SK-N-SH (cell line): Measurements from ENCODE around the gene PTPRK. TPM values are rescaled to one million over a fixed set of nuclear protein-coding genes. Genes with fewer than 3 reads are reported as not detected.

ENCODE experiments used
- CTCF ChIA-PET: fragments of 300-600, 350-600 bp; formaldehyde crosslinking; extraction: SDS; loops from one replicate; lab custom pipeline; 2021; lab: Yijun Ruan, JAX
- POLR2A ChIA-PET: fragments of 350-600 bp; sonication (Branson Sonifier 250); formaldehyde crosslinking; extraction: SDS; loops from one replicate; lab custom pipeline; 2020; ENCODE audit warnings: antibody characterized with exemption, inconsistent platforms; lab: Yijun Ruan, JAX
- DNase-seq: peaks from one replicate; pipeline ENCODE4 v3.0.0; 2012
- H2AFZ ChIP-seq: fragments of 200-600 bp; sonication (generic); 2 replicates; pipeline ENCODE4 v1.8.1; 2016; ENCODE audit warnings: antibody characterized with exemption, mild to moderate bottlenecking, low read depth
- H3F3A ChIP-seq: fragments of 200-600 bp; sonication (generic); replicated peaks from 2 replicates; pipeline ENCODE3; 2016; ENCODE audit warnings: antibody characterized with exemption, mild to moderate bottlenecking; ENCODE audit not compliant: insufficient read depth
- H3K27ac ChIP-seq, 2 experiments: fragments of 200-500 bp in 1 of 2; fragments of 200-600 bp in 1 of 2; sonication (Bioruptor generic) in 1 of 2; sonication (generic), shearing (Covaris generic) in 1 of 2; 2 replicates each; pipeline versions ENCODE4 v1.5.1 to v1.6.1; 2014 to 2016; ENCODE audit warnings: low read depth in 2 of 2, inconsistent platforms in 1 of 2, low read length in 1 of 2, mild to moderate bottlenecking in 1 of 2, mixed read lengths in 1 of 2
- H3K27me3 ChIP-seq: fragments of 200-600 bp; sonication (generic), shearing (Covaris generic); 2 replicates; pipeline ENCODE4 v1.6.1; 2016; ENCODE audit warnings: mixed run types; ENCODE audit not compliant: insufficient read depth
- H3K36me3 ChIP-seq, 2 experiments: fragments of 200-500 bp in 1 of 2; fragments of 200-600 bp in 1 of 2; sonication (Bioruptor generic) in 1 of 2; sonication (generic) in 1 of 2; replicated peaks in 1 of 2; 2 replicates each; pipeline versions ENCODE3 to v1.5.1; 2014 to 2016; ENCODE audit warnings: low read length in 1 of 2, mild to moderate bottlenecking in 1 of 2; ENCODE audit not compliant: insufficient read depth in 2 of 2, control insufficient read depth in 1 of 2
- H3K4me1 ChIP-seq, 2 experiments: fragments of 200-500 bp in 1 of 2; fragments of 200-600 bp in 1 of 2; sonication (Bioruptor generic) in 1 of 2; sonication (generic), shearing (Covaris generic) in 1 of 2; 2 replicates each; pipeline versions ENCODE4 v1.5.1 to v1.6.1; 2014 to 2016; ENCODE audit warnings: low read depth in 1 of 2, low read length in 1 of 2, mixed run types in 1 of 2; ENCODE audit not compliant: insufficient read depth in 2 of 2, control insufficient read depth in 1 of 2
- H3K4me2 ChIP-seq: fragments of 200-600 bp; sonication (generic), shearing (Covaris generic); 2 replicates; pipeline ENCODE4 v1.6.1; 2017; ENCODE audit warnings: mixed run types
- H3K4me3 ChIP-seq, 2 experiments: fragments of 200-500 bp in 1 of 2; fragments of 200-600 bp in 1 of 2; sonication (Bioruptor generic) in 1 of 2; sonication (generic), shearing (Covaris generic) in 1 of 2; 2 replicates each; pipeline versions ENCODE4 v1.5.1 to v1.8.1; 2014 to 2016; ENCODE audit warnings: low read depth in 2 of 2, inconsistent platforms in 1 of 2, low read length in 1 of 2, mild to moderate bottlenecking in 1 of 2, mixed read lengths in 1 of 2, moderate library complexity in 1 of 2
- H3K79me2 ChIP-seq: fragments of 200-600 bp; sonication (generic); 2 replicates; pipeline ENCODE4 v1.8.1; 2017; ENCODE audit warnings: mild to moderate bottlenecking; ENCODE audit not compliant: insufficient read depth
- H3K9ac ChIP-seq: fragments of 200-600 bp; sonication (generic); 2 replicates; pipeline ENCODE4 v1.6.1; 2017; ENCODE audit warnings: mixed run types
- H3K9me2 ChIP-seq: fragments of 200-600 bp; sonication (generic); 2 replicates; pipeline ENCODE4 v1.6.1; 2017; ENCODE audit warnings: mixed run types
- H3K9me3 ChIP-seq: fragments of 200-600 bp; sonication (generic); 2 replicates; pipeline ENCODE4 v1.6.1; 2017; ENCODE audit warnings: mixed run types, mild to moderate bottlenecking, moderate library complexity
- H4K20me1 ChIP-seq: fragments of 200-600 bp; sonication (generic); 2 replicates; pipeline ENCODE4 v1.6.1; 2017; ENCODE audit warnings: mild to moderate bottlenecking, mixed run types; ENCODE audit not compliant: insufficient read depth
- CHD2 ChIP-seq: fragments of 150-350 bp; IDR thresholded peaks from 2 replicates; pipeline ENCODE4 v1.6.1; 2018; ENCODE audit warnings: low read length; ENCODE audit not compliant: partially characterized antibody
- ELF1 ChIP-seq: IDR thresholded peaks from 2 replicates; pipeline ENCODE4 v1.4.0; 2012
- FOSL2 ChIP-seq: IDR thresholded peaks from 2 replicates; pipeline ENCODE4 v1.4.0; 2012; ENCODE audit warnings: low read depth, mild to moderate bottlenecking, moderate library complexity, borderline replicate concordance
- FOXJ3 ChIP-seq: sonication (generic); formaldehyde crosslinking; IDR thresholded peaks from 2 replicates; pipeline ENCODE4 v1.5.1; 2020; ENCODE audit warnings: mild to moderate bottlenecking, missing genetic modification reagents
- FOXM1 ChIP-seq: IDR thresholded peaks from 2 replicates; pipeline ENCODE4 v1.4.0; 2012; ENCODE audit warnings: low read depth, mild to moderate bottlenecking
- IRF3 ChIP-seq: fragments of 150-350 bp; IDR thresholded peaks from 2 replicates; pipeline ENCODE4 v1.6.1; 2016; ENCODE audit warnings: mild to moderate bottlenecking, low read depth, low read length
- JUND ChIP-seq: IDR thresholded peaks from 2 replicates; pipeline ENCODE4 v1.4.0; 2012
- MXI1 ChIP-seq: IDR thresholded peaks from 2 replicates; pipeline ENCODE4 v1.6.1; 2012; ENCODE audit warnings: mild to moderate bottlenecking, low read depth, low read length, improper control_type of control experiment
- NFIC ChIP-seq: IDR thresholded peaks from 2 replicates; pipeline ENCODE4 v1.4.0; 2012; ENCODE audit warnings: borderline replicate concordance
- NRF1 ChIP-seq: IDR thresholded peaks from 2 replicates; pipeline ENCODE4 v1.6.1; 2012; ENCODE audit warnings: low read depth, mild to moderate bottlenecking, low read length
- RCOR1 ChIP-seq: fragments of 150-350 bp; IDR thresholded peaks from 2 replicates; pipeline ENCODE4 v1.6.1; 2017; ENCODE audit warnings: antibody characterized with exemption, low read length
- RFX5 ChIP-seq: IDR thresholded peaks from 2 replicates; pipeline ENCODE4 v1.6.1; 2012; ENCODE audit warnings: mild to moderate bottlenecking, improper control_type of control experiment, low read length
- SMC3 ChIP-seq: IDR thresholded peaks from 2 replicates; pipeline ENCODE4 v1.6.1; 2012; ENCODE audit warnings: low read depth, low read length, improper control_type of control experiment
- TAF1 ChIP-seq: IDR thresholded peaks from 2 replicates; pipeline ENCODE4 v1.6.1; 2012; ENCODE audit warnings: low read depth, mild to moderate bottlenecking, low read length, moderate library complexity, borderline replicate concordance
- YY1 ChIP-seq: IDR thresholded peaks from 2 replicates; pipeline ENCODE4 v1.4.0; 2012; ENCODE audit warnings: low read depth, mild to moderate bottlenecking
- ZBTB33 ChIP-seq: IDR thresholded peaks from 2 replicates; pipeline ENCODE4 v1.4.0; 2012; ENCODE audit warnings: low read depth, borderline replicate concordance
- WGBS: methylation state at CpG from one replicate; pipeline ENCODE4 v1.1.6; 2017; ENCODE audit warnings: low lambda C conversion rate; 5-methylcytosine and 5-hydroxymethylcytosine counted together
- polyA plus RNA-seq, 3 experiments: library from polyadenylated mRNA; depleted of rRNA; stranded (reverse); fragments of >200 nt; gene quantifications; 2 replicates each; pipeline ENCODE4 v1.2.3, GENCODE V29; 2012
- TF ChIP-seq, protein P1 (sequence below): IDR thresholded peaks from 2 replicates; pipeline ENCODE4 v1.4.0; 2012; ENCODE audit warnings: low read depth
- TF ChIP-seq, protein P2 (sequence below): fragments of 200-600 bp; sonication (generic); IDR thresholded peaks from 2 replicates; pipeline ENCODE4 v1.6.1; 2017; ENCODE audit warnings: antibody characterized with exemption, mild to moderate bottlenecking, moderate library complexity
- TF ChIP-seq, protein P3 (sequence below): fragments of 150-350 bp; IDR thresholded peaks from 2 replicates; pipeline ENCODE4 v1.6.1; 2017; ENCODE audit warnings: antibody characterized with exemption, low read length, low read depth, borderline replicate concordance
- TF ChIP-seq, protein P4 (sequence below): IDR thresholded peaks from 2 replicates; pipeline ENCODE4; 2012

Gene PTPRK
- polyA plus RNA-seq, 1 of the 3 experiments (the other 2 are of a cell fraction): 9.5 TPM

GRCh38 chr6:128138694-128139093 lies 381.7 kb downstream of the PTPRK start:
- no peaks in the 10 kb centered on the region for H3K9me3 ChIP-seq
- H3K79me2 ChIP-seq: no peaks in the 10 kb centered on the region
- H3K4me1 ChIP-seq: no peaks in the 10 kb centered on the region; a peak in 1 of 4 replicates
- H3K36me3 ChIP-seq: peaks cover 0 to 13% of the 10 kb centered on the region in 2 experiments
- H3K27ac ChIP-seq: no peak overlapping the region
- POLR2A ChIA-PET: no interaction called here
- no peaks in the 10 kb centered on the region for H3K27me3 ChIP-seq
- H3K4me2 ChIP-seq: no peak overlapping the region
- TF ChIP-seq SMC3 (no peak), NRF1 (no peak), YY1 (no peak), TAF1 (no peak), FOSL2 (no peak), FOXM1 (no peak), FOXJ3 (CRISPR knock-in tag) (no peak), ELF1 (no peak), RFX5 (no peak), MXI1 (no peak), JUND (no peak), NFIC (no peak), RCOR1 (no peak), ZBTB33 (no peak), IRF3 (no peak), CHD2 (no peak)
- TF ChIP-seq, protein P1, sequence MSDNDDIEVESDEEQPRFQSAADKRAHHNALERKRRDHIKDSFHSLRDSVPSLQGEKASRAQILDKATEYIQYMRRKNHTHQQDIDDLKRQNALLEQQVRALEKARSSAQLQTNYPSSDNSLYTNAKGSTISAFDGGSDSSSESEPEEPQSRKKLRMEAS: no peak
- TF ChIP-seq, protein P2, sequence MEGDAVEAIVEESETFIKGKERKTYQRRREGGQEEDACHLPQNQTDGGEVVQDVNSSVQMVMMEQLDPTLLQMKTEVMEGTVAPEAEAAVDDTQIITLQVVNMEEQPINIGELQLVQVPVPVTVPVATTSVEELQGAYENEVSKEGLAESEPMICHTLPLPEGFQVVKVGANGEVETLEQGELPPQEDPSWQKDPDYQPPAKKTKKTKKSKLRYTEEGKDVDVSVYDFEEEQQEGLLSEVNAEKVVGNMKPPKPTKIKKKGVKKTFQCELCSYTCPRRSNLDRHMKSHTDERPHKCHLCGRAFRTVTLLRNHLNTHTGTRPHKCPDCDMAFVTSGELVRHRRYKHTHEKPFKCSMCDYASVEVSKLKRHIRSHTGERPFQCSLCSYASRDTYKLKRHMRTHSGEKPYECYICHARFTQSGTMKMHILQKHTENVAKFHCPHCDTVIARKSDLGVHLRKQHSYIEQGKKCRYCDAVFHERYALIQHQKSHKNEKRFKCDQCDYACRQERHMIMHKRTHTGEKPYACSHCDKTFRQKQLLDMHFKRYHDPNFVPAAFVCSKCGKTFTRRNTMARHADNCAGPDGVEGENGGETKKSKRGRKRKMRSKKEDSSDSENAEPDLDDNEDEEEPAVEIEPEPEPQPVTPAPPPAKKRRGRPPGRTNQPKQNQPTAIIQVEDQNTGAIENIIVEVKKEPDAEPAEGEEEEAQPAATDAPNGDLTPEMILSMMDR: no peak
- TF ChIP-seq, protein P3, sequence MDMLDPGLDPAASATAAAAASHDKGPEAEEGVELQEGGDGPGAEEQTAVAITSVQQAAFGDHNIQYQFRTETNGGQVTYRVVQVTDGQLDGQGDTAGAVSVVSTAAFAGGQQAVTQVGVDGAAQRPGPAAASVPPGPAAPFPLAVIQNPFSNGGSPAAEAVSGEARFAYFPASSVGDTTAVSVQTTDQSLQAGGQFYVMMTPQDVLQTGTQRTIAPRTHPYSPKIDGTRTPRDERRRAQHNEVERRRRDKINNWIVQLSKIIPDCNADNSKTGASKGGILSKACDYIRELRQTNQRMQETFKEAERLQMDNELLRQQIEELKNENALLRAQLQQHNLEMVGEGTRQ: no peak
- TF ChIP-seq, protein P4, sequence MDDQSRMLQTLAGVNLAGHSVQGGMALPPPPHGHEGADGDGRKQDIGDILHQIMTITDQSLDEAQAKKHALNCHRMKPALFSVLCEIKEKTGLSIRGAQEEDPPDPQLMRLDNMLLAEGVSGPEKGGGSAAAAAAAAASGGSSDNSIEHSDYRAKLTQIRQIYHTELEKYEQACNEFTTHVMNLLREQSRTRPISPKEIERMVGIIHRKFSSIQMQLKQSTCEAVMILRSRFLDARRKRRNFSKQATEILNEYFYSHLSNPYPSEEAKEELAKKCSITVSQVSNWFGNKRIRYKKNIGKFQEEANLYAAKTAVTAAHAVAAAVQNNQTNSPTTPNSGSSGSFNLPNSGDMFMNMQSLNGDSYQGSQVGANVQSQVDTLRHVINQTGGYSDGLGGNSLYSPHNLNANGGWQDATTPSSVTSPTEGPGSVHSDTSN: no peak
- no peak overlapping the region for H3K4me3 ChIP-seq
- H4K20me1 ChIP-seq: no peaks in the 10 kb centered on the region
- H2AFZ ChIP-seq: no peak overlapping the region
- H3K9ac ChIP-seq: no peak overlapping the region
- no peaks in the 10 kb centered on the region for H3F3A ChIP-seq
- 100% methylated on average over 1 of the region's 1 CpG for WGBS
- no peak for DNase-seq
- no peaks in the 10 kb centered on the region for H3K9me2 ChIP-seq
- CTCF ChIA-PET: no interaction called here
